Measurements from ENCODE around the gene SLC5A3.

Gene SLC5A3

GRCh38 chr21:34031835-34032370 lies 41.5 kb upstream of the SLC5A3 start:
- TF ChIP-seq ZNF70 (CRISPR knock-in tag; IDR thresholded peaks at IDR 0.05) (no peak), TSHZ2 (CRISPR knock-in tag; IDR thresholded peaks at IDR 0.05) (no peak), GLIS3 (CRISPR knock-in tag; IDR thresholded peaks at IDR 0.05) (no peak)
- ATAC-seq: no peak

DNA sequence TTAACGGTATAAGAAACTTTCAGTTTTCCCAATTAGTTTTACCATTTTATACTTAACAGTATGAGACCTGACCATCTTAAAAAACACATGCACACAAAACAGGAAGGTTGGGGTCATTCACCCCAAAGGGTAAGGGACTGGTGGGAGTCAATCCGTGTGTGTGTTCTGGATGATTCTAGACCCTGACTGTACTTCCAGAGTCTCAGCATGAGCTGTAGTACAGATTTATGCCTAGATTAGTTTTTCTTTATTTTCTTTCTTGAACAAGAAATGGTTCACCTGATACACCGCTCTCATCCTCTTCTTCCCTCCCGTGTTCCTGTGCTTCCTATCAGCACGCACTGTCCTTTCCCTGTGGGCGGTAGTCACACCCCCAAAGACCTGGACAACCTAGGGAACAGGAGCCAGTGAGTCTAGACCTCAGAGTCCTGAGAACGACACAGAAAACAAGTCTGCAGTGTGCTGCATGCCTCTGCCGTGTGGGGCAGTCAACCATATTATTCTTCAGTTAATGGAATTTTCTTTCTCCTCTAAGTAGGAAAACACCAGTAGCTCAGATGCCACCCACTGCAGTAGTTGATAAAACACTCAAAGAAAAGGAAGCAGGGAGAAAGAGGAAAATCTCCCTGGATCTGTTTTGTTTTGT lies 38.9 kb upstream of the SLC5A3 start:
- ATAC-seq: peak; percentile 39; the same call in 2 of the 3 replicates

More for the DNA sequence above, 38.9 kb upstream of the SLC5A3 start:
- TF ChIP-seq RARB (CRISPR knock-in tag; IDR thresholded peaks at IDR 0.05) (no peak), CREB5 (CRISPR knock-in tag; IDR thresholded peaks at IDR 0.05; ENCODE audit: low read depth) (no peak), ZFP30 (CRISPR knock-in tag; IDR thresholded peaks at IDR 0.05) (no peak), PATZ1 (CRISPR knock-in tag; IDR thresholded peaks at IDR 0.05; ENCODE audit: borderline replicate concordance) (no peak), ZNF70 (CRISPR knock-in tag; IDR thresholded peaks at IDR 0.05) (no peak), TSHZ2 (CRISPR knock-in tag; IDR thresholded peaks at IDR 0.05) (no peak), TCF4 (CRISPR knock-in tag; IDR thresholded peaks at IDR 0.05; ENCODE audit: borderline replicate concordance) (no peak), CSDC2 (CRISPR knock-in tag; IDR thresholded peaks at IDR 0.05) (no peak), BACH2 (CRISPR knock-in tag; IDR thresholded peaks at IDR 0.05; ENCODE audit: borderline replicate concordance) (no peak), TOX (CRISPR knock-in tag; IDR thresholded peaks at IDR 0.05; ENCODE audit: borderline replicate concordance) (no peak), ZC3H10 (CRISPR knock-in tag; IDR thresholded peaks at IDR 0.05) (no peak), SNAI2 (CRISPR knock-in tag; IDR thresholded peaks at IDR 0.05) (no peak), OSR1 (CRISPR knock-in tag; IDR thresholded peaks at IDR 0.05) (no peak), ESRRG (CRISPR knock-in tag; IDR thresholded peaks at IDR 0.05) (no peak), ZNF8 (CRISPR knock-in tag; IDR thresholded peaks at IDR 0.05) (no peak), ARNTL (CRISPR knock-in tag; IDR thresholded peaks at IDR 0.05; ENCODE audit: borderline replicate concordance, low read depth) (no peak)
- TF ChIP-seq, protein P1, sequence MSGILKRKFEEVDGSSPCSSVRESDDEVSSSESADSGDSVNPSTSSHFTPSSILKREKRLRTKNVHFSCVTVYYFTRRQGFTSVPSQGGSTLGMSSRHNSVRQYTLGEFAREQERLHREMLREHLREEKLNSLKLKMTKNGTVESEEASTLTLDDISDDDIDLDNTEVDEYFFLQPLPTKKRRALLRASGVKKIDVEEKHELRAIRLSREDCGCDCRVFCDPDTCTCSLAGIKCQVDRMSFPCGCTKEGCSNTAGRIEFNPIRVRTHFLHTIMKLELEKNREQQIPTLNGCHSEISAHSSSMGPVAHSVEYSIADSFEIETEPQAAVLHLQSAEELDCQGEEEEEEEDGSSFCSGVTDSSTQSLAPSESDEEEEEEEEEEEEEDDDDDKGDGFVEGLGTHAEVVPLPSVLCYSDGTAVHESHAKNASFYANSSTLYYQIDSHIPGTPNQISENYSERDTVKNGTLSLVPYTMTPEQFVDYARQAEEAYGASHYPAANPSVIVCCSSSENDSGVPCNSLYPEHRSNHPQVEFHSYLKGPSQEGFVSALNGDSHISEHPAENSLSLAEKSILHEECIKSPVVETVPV (CRISPR knock-in tag; IDR thresholded peaks at IDR 0.05): no peak
